ENCODE results near the gene ROCK2.

The ROCK2 gene

DNA sequence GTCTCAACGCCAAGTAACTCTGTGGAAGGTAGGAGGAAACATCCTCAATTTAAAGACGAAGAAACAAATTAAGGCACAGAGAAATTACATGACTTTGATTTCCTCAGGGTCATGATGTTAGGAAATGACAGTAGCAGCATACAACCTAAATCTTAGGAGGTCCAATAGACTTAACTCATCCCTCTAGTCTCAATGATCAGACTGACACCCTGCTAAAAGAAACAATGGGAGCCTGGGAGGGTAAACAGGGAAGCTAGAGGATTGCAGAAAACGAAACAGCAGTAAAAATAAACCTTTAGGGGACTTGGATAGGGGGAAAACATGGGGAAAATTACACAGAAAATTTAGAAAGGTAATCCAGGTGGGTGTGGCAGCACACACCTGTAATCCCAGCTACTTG is 56.0 kb downstream of the ROCK2 start:
- Histone ChIP-seq H3K79me2 (ENCODE audit: insufficient read depth, low read length) (peaks cover 72% of the 10 kb centered on the region), H3K36me3 (ENCODE audit: insufficient read depth, low read length) (peaks cover 29% of the 10 kb centered on the region), H3K9ac (ENCODE audit: low read depth, low read length, poor library complexity, severe bottlenecking) (no peak overlapping the region), H4K20me1 (ENCODE audit: insufficient read depth, low read length, poor library complexity, severe bottlenecking) (peaks cover 58% of the 10 kb centered on the region), H3K4me1 (ENCODE audit: insufficient read depth, low read length, poor library complexity, severe bottlenecking) (peaks cover 14% of the 10 kb centered on the region), H3F3A (ENCODE audit: low read depth) (peaks cover 6% of the 10 kb centered on the region; the same call in 1 of the 2 replicates), H3K27me3 (ENCODE audit: insufficient read depth, low read length, poor library complexity, severe bottlenecking) (no peaks in the 10 kb centered on the region), H3K9me2 (replicated peaks; ENCODE audit: low read depth, low read length) (no peaks in the 10 kb centered on the region), H3K9me3 (ENCODE audit: insufficient read depth, low read depth, low read length) (no peaks in the 10 kb centered on the region), H3K4me3 (ENCODE audit: low read length, poor library complexity, severe bottlenecking) (no peak overlapping the region), H2AFZ (ENCODE audit: low read length) (no peak overlapping the region), H3K4me2 (ENCODE audit: low read depth, low read length, poor library complexity, severe bottlenecking) (no peak overlapping the region)
- TF ChIP-seq EZH2phosphoT487 (IDR thresholded peaks at IDR 0.05; ENCODE audit: borderline replicate concordance) (no peak), CTCF (conservative IDR thresholded peaks at IDR 0.05; ENCODE audit: low read length) (no peak)

- TF ChIP-seq CTCF (conservative IDR thresholded peaks at IDR 0.05; ENCODE audit: low read length) (no peak), EZH2phosphoT487 (IDR thresholded peaks at IDR 0.05; ENCODE audit: borderline replicate concordance) (no peak)
- peaks cover 39% of the 10 kb centered on the region for H3K36me3 ChIP-seq (ENCODE audit: insufficient read depth, low read length)
- peaks cover 44% of the 10 kb centered on the region for H4K20me1 ChIP-seq (ENCODE audit: insufficient read depth, low read length, poor library complexity, severe bottlenecking)
- H3K79me2 ChIP-seq (ENCODE audit: insufficient read depth, low read length), result peaks cover 66% of the 10 kb centered on the region
- H3K9me2 ChIP-seq (replicated peaks; ENCODE audit: low read depth, low read length), result no peaks in the 10 kb centered on the region
- H3F3A ChIP-seq (ENCODE audit: low read depth), result no peaks in the 10 kb centered on the region
- no peak overlapping the region for H3K9ac ChIP-seq (ENCODE audit: low read depth, low read length, poor library complexity, severe bottlenecking)
- no peaks in the 10 kb centered on the region for H3K9me3 ChIP-seq (ENCODE audit: insufficient read depth, low read depth, low read length)
- H3K4me3 ChIP-seq (ENCODE audit: low read length, poor library complexity, severe bottlenecking), result no peak overlapping the region
- no peaks in the 10 kb centered on the region for H3K4me1 ChIP-seq (ENCODE audit: insufficient read depth, low read length, poor library complexity, severe bottlenecking)
- no peak overlapping the region for H3K4me2 ChIP-seq (ENCODE audit: low read depth, low read length, poor library complexity, severe bottlenecking)
- no peaks in the 10 kb centered on the region for H3K27me3 ChIP-seq (ENCODE audit: insufficient read depth, low read length, poor library complexity, severe bottlenecking)
- no peak overlapping the region for H2AFZ ChIP-seq (ENCODE audit: low read length)
Observed at GRCh38 chr2:11286749-11287148, 57.7 kb downstream of the ROCK2 start.

GRCh38 chr2:11286323-11286722 is 58.1 kb downstream of the ROCK2 start:
- Histone ChIP-seq H3K79me2 (ENCODE audit: insufficient read depth, low read length) (peaks cover 66% of the 10 kb centered on the region), H3K4me2 (ENCODE audit: low read depth, low read length, poor library complexity, severe bottlenecking) (no peak overlapping the region), H3K9me3 (ENCODE audit: insufficient read depth, low read depth, low read length) (no peaks in the 10 kb centered on the region), H3K9ac (ENCODE audit: low read depth, low read length, poor library complexity, severe bottlenecking) (no peak overlapping the region), H4K20me1 (ENCODE audit: insufficient read depth, low read length, poor library complexity, severe bottlenecking) (peaks cover 44% of the 10 kb centered on the region), H3K27me3 (ENCODE audit: insufficient read depth, low read length, poor library complexity, severe bottlenecking) (no peaks in the 10 kb centered on the region), H3F3A (ENCODE audit: low read depth) (no peaks in the 10 kb centered on the region), H3K9me2 (replicated peaks; ENCODE audit: low read depth, low read length) (no peaks in the 10 kb centered on the region), H3K36me3 (ENCODE audit: insufficient read depth, low read length) (peaks cover 43% of the 10 kb centered on the region), H2AFZ (ENCODE audit: low read length) (no peak overlapping the region), H3K4me1 (ENCODE audit: insufficient read depth, low read length, poor library complexity, severe bottlenecking) (no peaks in the 10 kb centered on the region), H3K4me3 (ENCODE audit: low read length, poor library complexity, severe bottlenecking) (no peak overlapping the region)
- no peak for TF ChIP-seq EZH2phosphoT487 (IDR thresholded peaks at IDR 0.05; ENCODE audit: borderline replicate concordance)

DNA sequence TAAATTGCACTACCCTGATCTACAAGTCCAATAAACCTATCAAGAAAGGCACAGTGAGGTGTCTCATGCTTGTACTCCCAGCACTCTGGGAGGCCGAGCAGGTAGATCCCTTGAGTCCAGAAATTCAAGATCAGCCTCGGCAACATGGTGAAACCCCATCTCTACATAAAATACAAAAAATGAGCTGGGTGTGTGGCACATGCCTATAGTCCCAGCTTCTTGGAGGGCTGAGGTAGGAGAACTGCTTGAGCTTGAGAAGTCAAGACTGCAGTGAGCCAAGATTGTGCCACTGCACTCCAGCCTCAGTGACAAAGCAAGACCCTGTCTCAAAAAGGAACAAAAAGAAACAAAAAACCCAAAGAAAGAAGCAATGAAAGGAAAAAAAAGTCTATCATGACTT is 58.9 kb downstream of the ROCK2 start:
- Histone ChIP-seq H3K4me2 (ENCODE audit: low read depth, low read length, poor library complexity, severe bottlenecking) (no peak overlapping the region), H2AFZ (ENCODE audit: low read length) (no peak overlapping the region), H3F3A (ENCODE audit: low read depth) (no peaks in the 10 kb centered on the region), H3K79me2 (ENCODE audit: insufficient read depth, low read length) (peaks cover 66% of the 10 kb centered on the region), H3K27me3 (ENCODE audit: insufficient read depth, low read length, poor library complexity, severe bottlenecking) (no peaks in the 10 kb centered on the region), H3K9me2 (replicated peaks; ENCODE audit: low read depth, low read length) (no peaks in the 10 kb centered on the region), H3K4me3 (ENCODE audit: low read length, poor library complexity, severe bottlenecking) (no peak overlapping the region), H3K4me1 (ENCODE audit: insufficient read depth, low read length, poor library complexity, severe bottlenecking) (no peaks in the 10 kb centered on the region), H4K20me1 (ENCODE audit: insufficient read depth, low read length, poor library complexity, severe bottlenecking) (peaks cover 36% of the 10 kb centered on the region), H3K9me3 (ENCODE audit: insufficient read depth, low read depth, low read length) (no peaks in the 10 kb centered on the region), H3K9ac (ENCODE audit: low read depth, low read length, poor library complexity, severe bottlenecking) (no peak overlapping the region), H3K36me3 (ENCODE audit: insufficient read depth, low read length) (peaks cover 44% of the 10 kb centered on the region)
- no peak for TF ChIP-seq EZH2phosphoT487 (IDR thresholded peaks at IDR 0.05; ENCODE audit: borderline replicate concordance)

All from Loucy (cell line).